Stimulated activated CD4-positive, alpha-beta T cell treated with anti-CD3 and anti-CD28 coated beads, Interleukin-15, amount 100 ng/mL, for 1 hour (primary cell): Measurements from ENCODE around the gene CAMSAP3.
A peak's percentile ranks its signal among the peaks of the same experiment; 100 is the strongest.
"Not testable (repeated sequence)": the region's sequence is repeated elsewhere in the genome, so short reads cannot be mapped to it uniquely, and the experiment has no call there.

Source experiments
- DNase-seq, 2 donors: peaks; one replicate each; pipeline ENCODE4 v3.0.0-alpha.2; 2020; ENCODE audit warnings: low read depth in 1 of 2, low spot score in 1 of 2

The CAMSAP3 gene

GRCh38 chr19:7629347-7630054, 33.8 kb downstream of the CAMSAP3 start, which contains the start of the genes PET100 and XAB2:
PET100 (plus strand) TSS chr19:7629793; CDS start chr19:7629834, 41 bp downstream.
XAB2 (minus strand) TSS chr19:7629545; CDS start chr19:7629527, 18 bp downstream.
- DNase-seq = peak; percentile 81 to 89

DNA sequence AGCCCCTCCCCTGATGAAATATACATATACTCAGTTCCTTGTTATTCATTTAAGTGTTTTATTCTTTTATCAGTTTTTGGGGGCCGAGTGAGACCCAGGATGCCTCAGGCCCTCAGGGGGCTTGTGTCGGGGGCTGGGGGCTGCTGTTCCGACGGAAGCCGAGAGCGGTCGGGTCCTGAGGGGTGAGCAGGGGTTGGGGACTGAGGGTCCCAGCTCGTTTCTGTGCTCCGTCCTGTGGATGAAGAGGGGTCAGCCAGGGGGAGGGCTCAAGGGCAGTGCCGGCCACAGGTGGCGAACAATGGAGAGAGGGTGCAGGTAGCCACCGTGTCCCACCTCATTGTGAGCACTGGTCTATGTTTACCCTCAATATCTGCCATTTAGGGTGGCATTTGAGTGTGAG, 35.9 kb downstream of the CAMSAP3 start:
- DNase-seq = no peak

DNA sequence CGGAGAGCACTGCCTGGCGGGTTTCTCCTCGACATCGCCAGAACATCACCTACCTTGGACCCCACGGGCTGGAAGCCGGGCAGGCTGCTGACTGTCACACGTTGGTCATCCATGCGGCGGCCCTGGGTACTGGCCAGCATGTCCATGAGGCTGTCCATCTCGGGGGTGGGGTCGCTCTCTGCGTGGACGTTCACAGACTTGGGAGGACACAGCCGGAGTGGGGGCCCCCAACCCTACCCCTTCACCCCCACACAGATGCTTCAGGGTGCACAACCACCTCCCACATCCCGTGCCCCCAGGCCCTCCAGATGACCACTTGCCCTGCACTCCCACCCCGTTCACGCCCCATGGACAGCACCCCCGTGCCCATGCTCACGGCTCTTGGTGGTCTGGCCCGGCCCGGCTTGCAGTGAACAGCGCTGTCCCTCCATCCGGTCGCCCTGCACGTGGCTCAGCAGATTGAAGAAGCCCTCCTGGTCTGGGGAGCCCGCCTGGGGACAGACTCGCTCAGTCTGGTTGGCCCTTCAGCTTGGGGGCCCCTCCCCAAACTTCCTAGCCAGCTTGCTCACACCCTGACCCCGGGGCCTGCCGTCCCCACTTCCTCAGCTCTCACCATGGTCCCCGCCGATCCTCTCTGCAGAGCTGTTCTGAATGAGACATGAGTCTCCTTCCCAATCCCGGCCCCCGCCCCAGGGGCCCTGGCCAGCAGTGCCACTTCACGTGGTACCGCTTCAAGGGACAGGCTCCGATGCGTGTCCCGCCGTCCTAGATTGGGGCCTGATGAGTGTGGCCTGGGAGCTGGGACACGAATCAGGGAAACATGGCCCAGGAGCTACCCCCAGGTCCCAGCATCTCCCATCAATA, 36.9 kb downstream of the CAMSAP3 start:
- DNase-seq = no peak

- DNase-seq = no peak
These were observed 38.0 kb downstream of the CAMSAP3 start, which contains the start of gene PCP2 for GRCh38 chr19:7633698-7634097. PCP2 (minus strand) TSS chr19:7633719; CDS start chr19:7633457, 262 bp downstream.

- DNase-seq = no peak
These were observed 40.0 kb downstream of the CAMSAP3 start for GRCh38 chr19:7635670-7636069.

- no peak for DNase-seq
These were observed 40.6 kb downstream of the CAMSAP3 start for GRCh38 chr19:7636317-7636690.

DNA sequence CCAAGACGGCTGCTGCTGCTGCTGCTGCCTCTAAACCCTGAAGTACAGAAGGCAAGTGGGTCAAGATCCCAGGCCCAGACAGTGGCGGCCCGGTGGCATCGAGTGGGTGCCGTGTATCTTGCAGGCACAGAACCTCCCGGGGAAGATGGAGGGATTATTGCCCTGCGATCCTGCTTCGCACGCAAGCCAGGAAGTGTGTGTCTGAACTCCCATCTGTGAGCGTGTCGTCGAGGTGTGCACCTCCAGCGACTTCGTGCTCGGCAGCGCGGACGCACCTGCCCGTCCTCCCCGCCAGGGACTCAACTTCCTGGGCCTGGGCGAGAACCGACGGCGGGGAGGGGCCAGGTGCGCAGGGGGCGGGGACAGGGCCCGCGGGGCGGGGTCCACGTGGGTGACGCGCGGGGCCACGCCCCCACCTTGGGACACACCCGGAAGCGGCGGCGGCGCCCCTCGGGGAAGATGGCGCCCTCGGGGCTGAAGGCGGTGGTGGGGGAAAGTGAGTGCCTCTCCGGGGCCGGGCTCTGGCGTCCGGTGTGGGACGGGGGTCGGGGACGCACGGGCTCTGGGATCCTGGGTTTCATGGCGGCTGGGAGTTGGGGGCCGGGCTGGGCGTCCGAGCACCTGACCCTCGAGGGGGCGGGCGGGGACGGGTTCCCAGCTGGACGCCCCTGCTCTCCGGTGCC, 41.2 kb downstream of the CAMSAP3 start, which contains the start of gene STXBP2:
TSS of gene STXBP2 (plus strand) at position 420 of the 683 bp plus-strand sequence. CDS start at position 460, 40 bp downstream.
- peak; percentile 92 to 93 for DNase-seq

GRCh38 chr19:7637374-7638256, 42.0 kb downstream of the CAMSAP3 start:
- DNase-seq = no peak

DNA sequence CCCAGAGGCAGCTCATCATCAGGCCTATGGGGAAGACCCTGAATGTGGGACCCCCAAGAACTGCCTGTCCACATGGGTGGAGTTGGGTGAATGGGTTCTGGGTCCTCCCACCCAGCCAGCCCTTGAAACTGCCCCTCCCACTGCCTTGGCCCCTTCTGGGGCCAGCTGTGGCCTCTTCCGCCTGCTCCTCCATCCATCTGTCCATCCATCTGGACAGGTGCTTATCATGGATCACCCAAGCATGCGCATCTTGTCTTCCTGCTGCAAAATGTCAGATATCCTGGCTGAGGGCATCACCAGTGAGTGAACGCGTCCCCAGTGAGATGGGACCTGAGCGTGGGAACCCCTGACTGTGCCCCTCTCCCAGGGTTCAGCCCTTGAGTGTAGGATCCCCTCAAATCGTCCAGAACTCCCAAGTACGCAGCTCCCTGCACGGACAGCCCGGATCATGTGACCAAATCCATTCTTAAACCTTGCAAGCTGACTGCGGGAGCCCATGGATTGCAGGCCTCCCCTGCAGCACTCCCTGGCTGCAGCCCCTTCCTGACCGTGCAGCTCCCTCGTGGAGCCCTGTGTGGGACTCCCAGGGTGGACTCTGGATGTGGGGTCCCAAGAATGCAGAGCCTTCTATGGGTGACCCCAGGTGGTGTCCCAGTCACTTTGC, 43.3 kb downstream of the CAMSAP3 start:
- no peak for DNase-seq

GRCh38 chr19:7639863-7640348, 44.2 kb downstream of the CAMSAP3 start:
- DNase-seq = no peak

GRCh38 chr19:7640803-7641202, 45.1 kb downstream of the CAMSAP3 start:
- DNase-seq = no peak

- no peak for DNase-seq
These were observed 45.9 kb downstream of the CAMSAP3 start for GRCh38 chr19:7641290-7642276.

DNA sequence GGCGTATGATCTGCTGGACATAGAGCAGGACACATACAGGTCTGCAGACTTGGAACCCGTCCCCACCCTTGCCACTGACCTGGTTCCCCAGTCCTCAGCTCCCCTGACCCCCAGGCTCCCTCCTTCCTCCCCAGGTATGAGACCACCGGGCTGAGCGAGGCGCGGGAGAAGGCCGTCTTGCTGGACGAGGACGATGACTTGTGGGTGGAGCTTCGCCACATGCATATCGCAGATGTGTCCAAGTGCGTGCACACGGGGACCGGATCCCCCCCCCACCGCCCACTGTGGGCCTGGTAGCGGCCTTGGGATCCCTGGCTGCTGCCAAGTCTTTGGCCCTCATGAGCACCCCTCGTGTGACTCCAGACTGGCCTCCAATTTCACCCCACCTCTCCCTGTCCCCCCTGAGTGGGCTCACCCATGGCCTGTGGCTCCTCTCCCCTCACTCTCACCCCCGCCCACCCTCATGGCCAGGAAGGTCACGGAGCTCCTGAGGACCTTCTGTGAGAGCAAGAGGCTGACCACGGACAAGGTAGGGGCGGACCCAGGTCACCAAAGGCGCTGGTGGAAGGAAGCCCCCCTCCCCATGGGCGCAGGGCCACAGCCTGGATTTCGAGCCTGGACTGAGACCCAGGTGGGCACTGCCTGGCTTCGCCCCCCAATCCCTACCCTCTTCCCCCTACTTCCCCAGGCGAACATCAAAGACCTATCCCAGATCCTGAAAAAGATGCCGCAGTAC, 46.8 kb downstream of the CAMSAP3 start:
- no peak for DNase-seq

DNA sequence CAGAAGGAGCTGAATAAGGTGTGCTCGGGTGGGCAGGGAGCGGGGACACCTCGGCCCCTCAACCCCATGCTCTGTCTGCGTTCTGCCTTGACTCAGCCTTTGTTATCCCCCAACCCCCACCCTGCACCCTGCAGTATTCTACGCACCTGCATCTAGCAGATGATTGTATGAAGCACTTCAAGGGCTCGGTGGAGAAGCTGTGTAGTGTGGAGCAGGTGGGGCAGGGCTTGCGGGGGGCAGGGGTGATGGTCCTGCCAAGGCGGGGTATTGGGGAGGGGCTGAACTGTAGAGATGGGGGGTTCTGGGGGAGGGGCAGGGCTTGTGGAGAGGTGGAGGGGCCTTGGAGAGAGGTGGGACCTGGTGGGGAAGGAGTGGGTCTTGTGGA, 47.4 kb downstream of the CAMSAP3 start:
- no peak for DNase-seq

DNA sequence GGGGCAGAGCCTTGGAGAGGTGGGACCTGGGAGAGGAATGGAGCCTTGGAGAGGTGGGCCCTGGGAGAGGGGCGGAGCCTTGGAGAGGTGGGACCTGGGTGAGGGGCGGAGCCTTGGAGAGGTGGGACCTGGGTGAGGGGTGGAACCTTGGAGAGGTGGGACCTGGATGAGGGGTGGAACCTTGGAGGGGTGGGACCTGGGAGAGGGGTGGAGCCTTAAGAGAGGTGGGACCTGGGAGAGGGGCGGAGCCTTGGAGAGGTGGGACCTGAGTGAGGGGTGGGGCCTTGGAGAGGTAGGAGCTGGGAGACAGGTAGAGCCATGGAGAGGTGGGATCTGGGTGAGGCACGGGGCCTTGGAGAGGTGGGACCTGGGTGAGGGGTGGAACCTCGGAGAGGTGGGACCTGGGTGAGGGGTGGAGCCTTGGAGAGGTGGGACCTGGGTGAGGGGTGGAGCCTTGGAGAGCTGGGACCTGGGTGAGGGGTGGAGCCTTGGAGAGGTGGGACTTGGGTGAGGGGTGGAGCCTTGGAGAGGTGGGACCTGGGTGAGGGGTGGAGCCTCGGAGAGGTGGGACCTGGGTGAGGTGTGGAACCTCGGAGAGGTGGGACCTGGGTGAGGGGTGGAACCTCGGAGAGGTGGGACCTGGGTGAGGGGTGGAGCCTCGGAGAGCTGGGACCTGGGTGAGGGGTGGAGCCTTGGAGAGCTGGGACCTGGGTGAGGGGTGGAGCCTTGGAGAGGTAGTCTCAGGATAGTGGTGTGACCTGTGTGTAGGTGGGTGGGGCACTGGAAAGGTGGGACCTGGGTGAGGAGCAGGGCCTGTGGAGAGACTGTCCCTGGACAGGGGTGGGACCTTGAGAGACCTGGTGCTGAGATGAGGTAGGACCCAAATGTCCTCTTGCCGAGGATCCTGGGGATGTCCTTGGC, 48.2 kb downstream of the CAMSAP3 start:
- not testable (repeated sequence) for DNase-seq

- no peak for DNase-seq
These were observed 48.9 kb downstream of the CAMSAP3 start for GRCh38 chr19:7644550-7644877.

- no peak for DNase-seq
These were observed 49.5 kb downstream of the CAMSAP3 start for GRCh38 chr19:7645163-7645562.
